GM18505 (cell line): ENCODE data around the gene ARMS2.

Source experiments
- ATAC-seq: cut with Tn5 transposase; IDR thresholded peaks from one replicate; pipeline ENCODE4 v1.9.1; 2021; ENCODE audit not compliant: unreplicated experiment
- POLR2A ChIP-seq: IDR thresholded peaks from 4 replicates; pipeline ENCODE4 v1.6.1; 2011; ENCODE audit warnings: borderline replicate concordance; ENCODE audit not compliant: insufficient read depth, insufficient read length; ENCODE audit errors: extremely low read depth

ARMS2 gene

DNA sequence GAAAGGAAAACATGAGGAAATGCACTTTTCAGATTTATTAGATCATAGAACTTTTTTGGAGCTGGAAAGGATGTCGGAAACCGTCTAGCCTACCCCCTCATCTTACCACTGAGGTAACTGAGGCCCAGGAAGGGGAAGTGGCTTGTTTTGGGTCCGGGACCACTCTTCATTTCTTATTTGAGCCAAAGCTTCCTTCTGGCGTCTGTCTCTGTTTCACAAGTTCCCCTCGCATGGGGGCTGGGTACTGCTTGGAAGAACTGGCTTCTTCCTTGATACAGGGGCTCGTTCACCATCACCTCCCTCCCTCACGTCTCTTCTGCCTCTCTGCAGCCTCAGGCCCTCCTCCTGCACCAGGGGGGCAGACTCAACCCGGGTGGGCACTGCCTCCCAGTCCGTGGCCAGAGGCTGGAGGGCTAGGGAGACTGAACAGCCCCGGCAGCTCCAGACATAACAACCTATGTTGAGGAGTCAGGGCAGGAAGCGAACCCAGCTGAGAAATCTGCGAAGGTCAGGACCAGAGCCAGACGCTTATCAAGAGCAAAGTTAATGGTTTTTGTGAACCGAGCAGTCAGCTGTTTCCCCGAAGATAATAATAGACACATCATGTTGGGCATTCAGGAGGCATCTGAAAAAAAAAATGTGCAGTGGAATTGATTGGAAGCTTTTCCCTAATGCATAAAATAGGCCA lies 19.8 kb downstream of the ARMS2 start:
- TF ChIP-seq POLR2A: no peak

GRCh38 chr10:122475100-122475499 lies 20.6 kb downstream of the ARMS2 start:
- no peak for ATAC-seq
- no peak for TF ChIP-seq POLR2A

More for the DNA sequence above, 19.8 kb downstream of the ARMS2 start:
- ATAC-seq: no peak

DNA sequence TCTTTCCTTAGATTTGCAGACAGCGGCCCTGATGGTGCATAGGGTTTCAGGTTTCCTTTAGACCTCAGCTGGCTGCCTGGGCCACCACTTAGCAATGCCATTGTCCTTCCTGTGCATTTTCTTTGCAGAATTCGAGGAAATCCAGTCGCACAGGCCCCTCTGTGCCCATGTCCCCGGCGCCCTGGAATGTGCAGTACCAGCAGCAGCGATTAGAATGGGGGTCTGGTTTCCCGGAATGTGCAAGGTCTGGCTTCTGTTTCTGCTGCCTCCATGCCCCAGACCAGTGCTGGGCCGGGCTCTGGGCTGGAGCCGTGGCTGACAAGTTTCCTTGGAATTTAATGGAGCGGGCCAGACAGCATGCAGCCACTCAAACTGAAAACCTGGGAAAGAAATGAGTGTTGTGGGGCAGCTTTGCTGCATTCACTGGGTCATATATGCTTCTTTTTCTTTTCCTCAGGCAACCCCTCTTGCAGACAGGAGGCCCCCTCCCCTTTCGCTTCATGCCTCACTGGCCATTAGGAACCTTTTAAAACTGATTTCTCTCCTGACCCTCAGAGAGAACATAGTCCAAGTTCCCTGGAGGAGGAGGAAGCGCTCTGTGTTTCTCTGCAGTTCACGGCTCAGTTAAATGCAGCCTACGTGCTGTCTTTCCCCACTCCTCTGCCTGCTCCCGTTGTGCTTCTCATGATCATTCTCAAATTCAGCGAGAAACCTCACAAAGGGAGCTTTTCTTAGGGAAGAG lies 21.3 kb downstream of the ARMS2 start:
- TF ChIP-seq POLR2A: no peak
- ATAC-seq: no peak

DNA sequence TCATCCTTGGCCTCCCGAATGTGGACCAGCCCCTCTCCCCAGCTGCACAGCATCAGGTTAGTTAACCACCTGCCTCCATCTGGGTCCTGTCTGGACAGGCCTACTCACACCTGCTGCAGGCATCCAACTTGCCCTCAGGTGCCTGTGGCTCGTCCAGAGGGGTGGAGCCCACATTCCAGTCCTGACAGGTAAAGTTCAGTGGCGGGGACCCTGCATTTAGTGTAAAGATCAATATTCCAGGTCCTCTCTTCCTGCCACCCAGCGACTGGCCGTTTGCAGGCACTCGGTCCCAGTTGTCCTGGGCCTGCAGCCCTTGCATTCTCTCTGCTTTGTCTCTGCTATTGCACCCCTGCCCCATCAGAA lies 21.9 kb downstream of the ARMS2 start:
- ATAC-seq: no peak
- no peak for TF ChIP-seq POLR2A

GRCh38 chr10:122477436-122477835 lies 23.0 kb downstream of the ARMS2 start:
- no peak for ATAC-seq
- TF ChIP-seq POLR2A: no peak

GRCh38 chr10:122478971-122479370 lies 24.5 kb downstream of the ARMS2 start:
- TF ChIP-seq POLR2A: no peak

DNA sequence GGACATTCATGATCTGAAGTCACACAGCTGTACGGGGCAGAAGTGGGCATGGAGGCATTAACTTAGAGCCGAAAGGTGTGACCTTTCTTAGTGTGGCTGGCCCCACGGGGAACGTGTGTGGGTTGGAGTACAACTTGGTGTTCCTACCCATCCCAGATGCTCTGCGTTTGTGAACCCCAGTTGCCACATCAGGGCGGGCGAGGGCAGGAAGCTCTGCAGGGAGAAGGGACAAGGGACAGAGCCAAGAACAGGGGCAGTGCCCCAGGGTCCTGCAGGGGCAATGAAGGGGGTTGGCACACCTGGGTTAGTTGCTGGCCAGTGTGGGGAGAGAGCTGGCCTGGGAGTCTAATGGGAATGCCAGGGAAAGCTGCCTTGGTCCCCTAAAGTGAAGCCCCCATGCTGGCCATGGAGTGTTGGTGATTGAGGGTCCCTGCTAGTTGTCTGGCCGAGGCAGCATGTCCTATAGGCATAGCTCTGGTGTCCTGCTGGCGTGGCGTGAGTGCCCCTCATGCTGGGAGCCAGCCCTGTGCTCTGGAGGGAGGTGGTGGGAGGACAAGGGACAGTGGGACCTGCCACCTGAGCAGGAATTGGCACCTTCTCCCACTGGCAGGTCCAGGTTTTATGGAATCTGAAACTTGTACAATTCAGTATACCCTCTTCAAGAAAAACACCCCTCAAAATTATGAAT lies 25.8 kb downstream of the ARMS2 start:
- ATAC-seq: no peak
- no peak for TF ChIP-seq POLR2A

More at GRCh38 chr10:122478971-122479370, 24.5 kb downstream of the ARMS2 start:
- no peak for ATAC-seq

- ATAC-seq: no peak
These were observed 27.0 kb downstream of the ARMS2 start for GRCh38 chr10:122481296-122482056.

DNA sequence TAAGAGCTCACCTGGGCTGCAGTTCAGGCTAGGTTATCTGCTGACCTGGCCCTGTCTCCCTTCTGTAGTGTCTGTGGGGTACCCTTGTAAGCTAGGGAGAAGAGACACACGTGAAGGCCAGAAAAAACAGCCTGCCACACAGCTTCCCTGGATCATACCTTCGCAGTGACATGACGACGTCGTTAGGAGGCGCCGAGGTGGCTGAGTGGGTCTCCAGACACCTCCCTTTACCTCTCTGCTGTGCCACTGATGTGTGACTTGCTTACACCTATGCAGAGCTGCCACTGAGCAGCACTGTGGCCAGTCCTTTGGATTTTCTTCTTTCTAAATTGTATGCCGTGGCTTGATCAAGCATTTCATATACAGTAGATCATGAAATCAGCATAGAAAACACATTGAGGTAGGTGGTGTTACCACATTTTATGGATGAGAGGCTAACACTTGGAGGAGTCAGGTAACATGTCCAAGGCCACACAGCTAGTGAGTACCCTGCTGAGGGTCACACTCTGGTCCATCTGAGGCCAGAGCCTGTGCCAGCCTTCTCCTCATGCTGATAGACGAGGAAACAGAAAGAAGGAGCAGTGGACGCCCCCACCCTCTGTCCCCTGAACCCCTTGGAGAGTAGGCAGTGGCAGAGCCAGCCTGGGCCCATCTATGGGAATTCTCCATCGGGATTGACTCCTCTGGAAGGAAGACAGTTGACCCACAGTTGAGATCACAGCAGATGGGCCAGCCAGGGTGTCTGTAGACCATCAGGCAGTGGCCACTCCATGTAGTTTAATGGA lies 30.0 kb downstream of the ARMS2 start:
- TF ChIP-seq POLR2A: no peak
- ATAC-seq: no peak

More at GRCh38 chr10:122481296-122482056, 27.0 kb downstream of the ARMS2 start:
- TF ChIP-seq POLR2A: no peak

- ATAC-seq: no peak
- no peak for TF ChIP-seq POLR2A
These were observed 31.2 kb downstream of the ARMS2 start for GRCh38 chr10:122485670-122486069.

DNA sequence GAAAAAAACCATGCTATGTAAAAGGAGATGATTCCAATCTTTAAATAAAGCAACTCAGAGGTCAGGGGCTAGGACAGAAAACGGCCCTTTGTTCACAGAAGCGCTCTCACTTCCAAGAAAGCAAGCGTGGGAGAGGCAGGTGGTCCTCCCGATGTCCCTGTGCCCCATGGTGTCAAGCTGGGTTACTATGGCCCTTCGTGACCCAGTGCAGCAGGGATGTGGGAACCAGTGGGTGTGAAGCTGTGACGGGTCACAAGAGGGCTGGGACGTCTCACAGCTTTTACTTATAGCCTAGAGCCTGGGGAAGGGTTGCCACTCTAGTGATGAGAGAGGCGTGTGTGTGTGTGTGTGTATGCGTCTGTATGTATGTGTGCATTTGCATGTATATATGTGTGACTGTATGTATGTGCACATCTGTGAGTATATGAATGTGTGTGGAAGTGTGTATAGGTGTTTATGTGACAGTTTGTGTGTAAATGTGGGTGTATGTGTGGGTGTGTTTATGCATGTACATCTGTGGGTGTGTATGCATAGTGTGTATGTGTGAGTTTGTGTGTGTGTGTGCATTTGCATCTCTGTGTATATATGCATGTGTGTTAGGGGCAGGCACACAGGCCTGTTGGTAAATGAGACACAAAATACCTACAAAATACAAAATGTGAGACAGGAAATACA lies 32.1 kb downstream of the ARMS2 start:
- TF ChIP-seq POLR2A: no peak
- no peak for ATAC-seq
